Activated T-cell treated with anti-CD3 and anti-CD28 coated beads, Interleukin-2, amount 50 U/mL, for 48 hours (primary cell): ENCODE measurements around the gene ATXN1.
"Not testable (repeated sequence)": the region's sequence is repeated elsewhere in the genome, so short reads cannot be mapped to it uniquely, and the experiment has no call there.

Experiments
- DNase-seq, 2 experiments: peaks; one replicate each; pipeline ENCODE4 v3.0.0-alpha.2; 2020

Gene ATXN1

GRCh38 chr6:16470502-16471221 lies 290.6 kb downstream of the ATXN1 start:
- no peak for DNase-seq

- no peak for DNase-seq
These were observed 292.2 kb downstream of the ATXN1 start for GRCh38 chr6:16468991-16469615.

- DNase-seq, result no peak
These were observed 294.3 kb downstream of the ATXN1 start for GRCh38 chr6:16466800-16467553.

GRCh38 chr6:16464045-16464444 lies 297.2 kb downstream of the ATXN1 start:
- no peak for DNase-seq

- DNase-seq, result not testable (repeated sequence)
These were observed 298.0 kb downstream of the ATXN1 start for GRCh38 chr6:16463246-16463645.

GRCh38 chr6:16461491-16461890 lies 299.8 kb downstream of the ATXN1 start:
- no peak for DNase-seq

GRCh38 chr6:16459472-16459871 lies 301.8 kb downstream of the ATXN1 start:
- not testable (repeated sequence) for DNase-seq

- no peak for DNase-seq
These were observed 308.9 kb downstream of the ATXN1 start for GRCh38 chr6:16452348-16452747.

- no peak for DNase-seq
These were observed 310.4 kb downstream of the ATXN1 start for GRCh38 chr6:16450821-16451220.

- no peak for DNase-seq
These were observed 311.0 kb downstream of the ATXN1 start for GRCh38 chr6:16450285-16450684.

- DNase-seq, result no peak
These were observed 315.0 kb downstream of the ATXN1 start for GRCh38 chr6:16446273-16446672.

- no peak for DNase-seq
These were observed 319.2 kb downstream of the ATXN1 start for GRCh38 chr6:16442031-16442430.

GRCh38 chr6:16441262-16441661 lies 320.0 kb downstream of the ATXN1 start:
- DNase-seq, result no peak

- DNase-seq, result no peak
These were observed 320.5 kb downstream of the ATXN1 start for GRCh38 chr6:16440636-16441212.

GRCh38 chr6:16438718-16439591 lies 322.3 kb downstream of the ATXN1 start:
- DNase-seq, result no peak

GRCh38 chr6:16437984-16438383 lies 323.3 kb downstream of the ATXN1 start:
- DNase-seq, result peak in 1 of 2 experiments; percentile 52

GRCh38 chr6:16437095-16437494 lies 324.2 kb downstream of the ATXN1 start:
- DNase-seq, result peak; percentile 33 to 38

- DNase-seq, result peak in 1 of 2 experiments; percentile 49
These were observed 324.7 kb downstream of the ATXN1 start for GRCh38 chr6:16436550-16436949.

GRCh38 chr6:16434885-16435284 lies 326.4 kb downstream of the ATXN1 start:
- peak in 1 of 2 experiments; percentile 28 for DNase-seq

GRCh38 chr6:16433338-16433890 lies 327.8 kb downstream of the ATXN1 start:
- no peak for DNase-seq

GRCh38 chr6:16432075-16433032 lies 328.9 kb downstream of the ATXN1 start:
- DNase-seq, result no peak
